ENCODE measurements around the gene GPR84.

DNA sequence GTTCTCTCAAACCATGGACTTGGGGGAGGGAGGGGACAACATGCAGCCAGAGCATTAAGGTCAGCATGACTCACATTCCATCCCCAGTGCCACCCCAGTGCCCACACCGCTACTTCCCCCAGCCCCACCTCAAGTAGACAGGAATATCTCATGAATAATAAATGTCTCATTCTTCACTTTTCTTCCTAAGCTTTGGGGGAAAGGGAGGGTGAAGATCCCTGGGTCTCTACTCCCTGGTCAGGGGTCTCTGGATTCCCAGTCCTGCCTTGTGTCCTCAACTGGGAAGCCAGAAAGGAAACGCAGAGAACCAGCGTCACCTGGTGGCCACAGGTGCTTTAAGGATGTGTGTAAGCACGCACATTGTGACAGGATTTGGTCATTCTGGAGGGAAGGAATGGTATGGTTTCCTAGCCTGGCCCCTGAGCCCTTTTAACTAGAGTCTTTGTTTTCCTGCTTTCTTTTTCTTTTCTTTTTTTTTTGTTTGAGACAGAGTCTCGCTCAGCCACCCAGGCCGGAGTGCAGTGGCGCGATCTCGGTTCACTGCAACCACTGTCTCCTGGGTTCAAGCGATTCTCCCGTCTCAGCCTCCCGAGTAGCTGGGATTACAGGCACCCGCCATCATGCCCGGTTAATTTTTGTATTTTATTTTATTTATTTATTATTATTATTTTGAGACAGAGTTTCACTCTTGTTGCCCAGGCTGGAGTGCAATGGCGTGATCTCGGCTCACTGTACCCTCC is 3.4 kb downstream of the GPR84 start:
- TF ChIP-seq, protein P1, sequence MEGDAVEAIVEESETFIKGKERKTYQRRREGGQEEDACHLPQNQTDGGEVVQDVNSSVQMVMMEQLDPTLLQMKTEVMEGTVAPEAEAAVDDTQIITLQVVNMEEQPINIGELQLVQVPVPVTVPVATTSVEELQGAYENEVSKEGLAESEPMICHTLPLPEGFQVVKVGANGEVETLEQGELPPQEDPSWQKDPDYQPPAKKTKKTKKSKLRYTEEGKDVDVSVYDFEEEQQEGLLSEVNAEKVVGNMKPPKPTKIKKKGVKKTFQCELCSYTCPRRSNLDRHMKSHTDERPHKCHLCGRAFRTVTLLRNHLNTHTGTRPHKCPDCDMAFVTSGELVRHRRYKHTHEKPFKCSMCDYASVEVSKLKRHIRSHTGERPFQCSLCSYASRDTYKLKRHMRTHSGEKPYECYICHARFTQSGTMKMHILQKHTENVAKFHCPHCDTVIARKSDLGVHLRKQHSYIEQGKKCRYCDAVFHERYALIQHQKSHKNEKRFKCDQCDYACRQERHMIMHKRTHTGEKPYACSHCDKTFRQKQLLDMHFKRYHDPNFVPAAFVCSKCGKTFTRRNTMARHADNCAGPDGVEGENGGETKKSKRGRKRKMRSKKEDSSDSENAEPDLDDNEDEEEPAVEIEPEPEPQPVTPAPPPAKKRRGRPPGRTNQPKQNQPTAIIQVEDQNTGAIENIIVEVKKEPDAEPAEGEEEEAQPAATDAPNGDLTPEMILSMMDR (IDR thresholded peaks at IDR 0.05; ENCODE audit: low read depth, low read length, poor library complexity, severe bottlenecking) = peak; percentile 91
- no peak for TF ChIP-seq EZH2phosphoT487 (IDR thresholded peaks at IDR 0.05; ENCODE audit: borderline replicate concordance, low read length)

Data from DOHH2 (cell line).